Measurements from ENCODE around the gene ZNF787. TPM values are rescaled to one million over a fixed set of nuclear protein-coding genes. Genes with fewer than 3 reads are reported as not detected.

Gene ZNF787
- total and polyA plus RNA-seq, 10 of the 15 experiments (the other 5 are each of a cell fraction or from before 2014, with no cell fraction given), result 0.23 to 39.9 (median 4.1) TPM

DNA sequence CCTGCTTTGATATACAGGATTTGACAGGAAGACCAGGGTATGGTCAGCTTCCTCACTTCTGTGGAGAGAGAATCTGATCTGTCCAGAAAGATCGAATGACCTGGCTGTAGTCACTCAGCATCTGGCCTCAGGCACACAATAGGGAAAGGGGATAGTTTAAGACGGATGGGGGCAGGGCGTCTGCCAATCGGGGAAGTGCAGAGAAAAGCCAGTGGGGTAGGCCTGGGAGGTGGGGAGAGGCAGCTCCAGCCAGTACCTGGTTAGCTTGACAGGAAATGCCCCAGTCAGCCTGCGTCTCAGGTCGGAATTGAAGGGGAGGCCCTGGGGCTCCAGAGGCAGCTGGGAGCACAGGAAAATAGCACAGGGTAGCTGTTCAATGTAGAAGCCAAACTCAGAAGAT, 32.4 kb upstream of the ZNF787 start:
- H3K79me2 ChIP-seq (ENCODE audit: control insufficient read depth, insufficient read depth, low read length), result no peaks in the 10 kb centered on the region
- H2AFZ ChIP-seq (ENCODE audit: control insufficient read depth, low read depth, low read length), result no peak overlapping the region
- H3K4me2 ChIP-seq (ENCODE audit: control insufficient read depth, insufficient read depth), result no peak overlapping the region
- ChIA-PET CTCF (no interaction called here), SMC1A (ENCODE audit: uncharacterized antibody, unreplicated experiment) (interaction anchor here (0.6 kb wide), 1 partner anchor 1148 kb away, joined by 3 read pairs; no protein-coding TSS in a partner anchor), RAD21 (ENCODE audit: unreplicated experiment) (no interaction called here), POLR2A (no interaction called here)
- ATAC-seq (no peak), DNase-seq (ENCODE audit: low read depth, low spot score) (no peak), FAIRE-seq (no peak)
- peaks cover 9 to 16% of the 10 kb centered on the region in 2 experiments; a peak in 3 of 4 replicates for H3K36me3 ChIP-seq (ENCODE audit: control insufficient read depth in 2 of 2, insufficient read depth in 2 of 2, low read length in 1 of 2)
- no peak overlapping the region for H3K4me3 ChIP-seq
- no peaks in the 10 kb centered on the region for H3K9me3 ChIP-seq (replicated peaks; ENCODE audit: control insufficient read depth, insufficient read depth, low read length)
- TF ChIP-seq MXI1 (IDR thresholded peaks at IDR 0.05; ENCODE audit: low read depth, low read length), result no peak
- no peak for TF ChIP-seq FOS (IDR thresholded peaks at IDR 0.05; ENCODE audit: borderline replicate concordance, extremely low read depth, insufficient read length)
- TF ChIP-seq, protein P1, sequence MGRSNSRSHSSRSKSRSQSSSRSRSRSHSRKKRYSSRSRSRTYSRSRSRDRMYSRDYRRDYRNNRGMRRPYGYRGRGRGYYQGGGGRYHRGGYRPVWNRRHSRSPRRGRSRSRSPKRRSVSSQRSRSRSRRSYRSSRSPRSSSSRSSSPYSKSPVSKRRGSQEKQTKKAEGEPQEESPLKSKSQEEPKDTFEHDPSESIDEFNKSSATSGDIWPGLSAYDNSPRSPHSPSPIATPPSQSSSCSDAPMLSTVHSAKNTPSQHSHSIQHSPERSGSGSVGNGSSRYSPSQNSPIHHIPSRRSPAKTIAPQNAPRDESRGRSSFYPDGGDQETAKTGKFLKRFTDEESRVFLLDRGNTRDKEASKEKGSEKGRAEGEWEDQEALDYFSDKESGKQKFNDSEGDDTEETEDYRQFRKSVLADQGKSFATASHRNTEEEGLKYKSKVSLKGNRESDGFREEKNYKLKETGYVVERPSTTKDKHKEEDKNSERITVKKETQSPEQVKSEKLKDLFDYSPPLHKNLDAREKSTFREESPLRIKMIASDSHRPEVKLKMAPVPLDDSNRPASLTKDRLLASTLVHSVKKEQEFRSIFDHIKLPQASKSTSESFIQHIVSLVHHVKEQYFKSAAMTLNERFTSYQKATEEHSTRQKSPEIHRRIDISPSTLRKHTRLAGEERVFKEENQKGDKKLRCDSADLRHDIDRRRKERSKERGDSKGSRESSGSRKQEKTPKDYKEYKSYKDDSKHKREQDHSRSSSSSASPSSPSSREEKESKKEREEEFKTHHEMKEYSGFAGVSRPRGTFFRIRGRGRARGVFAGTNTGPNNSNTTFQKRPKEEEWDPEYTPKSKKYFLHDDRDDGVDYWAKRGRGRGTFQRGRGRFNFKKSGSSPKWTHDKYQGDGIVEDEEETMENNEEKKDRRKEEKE (IDR thresholded peaks at IDR 0.05), result no peak
- TF ChIP-seq CBFB (IDR thresholded peaks at IDR 0.05; ENCODE audit: low read depth), result no peak
- H3K9ac ChIP-seq (ENCODE audit: control insufficient read depth, insufficient read depth, low read length), result no peak overlapping the region
- intact Hi-C loops (cut with micrococcal nuclease; ENCODE audit: unreplicated experiment), result no loop called here
- no TSS peak for BruUV-seq (replicated peaks)
- WGBS (ENCODE audit: insufficient coverage, insufficient replicate concordance, low lambda C conversion rate, missing lambda C conversion rate), result 92% methylated on average over 6 of the region's 6 CpGs
- in situ Hi-C loops (cut with MboI), result no loop called here
- no peaks in the 10 kb centered on the region for H3K27me3 ChIP-seq (replicated peaks in 1 of 2; ENCODE audit: control insufficient read depth in 2 of 2, insufficient read depth in 2 of 2, low read length in 1 of 2)
- H3K27ac ChIP-seq (ENCODE audit: control insufficient read depth, insufficient read depth), result no peak overlapping the region
- no peaks in the 10 kb centered on the region for H4K20me1 ChIP-seq (ENCODE audit: control insufficient read depth, insufficient read depth)
- no peaks in the 10 kb centered on the region for H3K4me1 ChIP-seq (ENCODE audit: control insufficient read depth, insufficient read depth, low read length)

DNA sequence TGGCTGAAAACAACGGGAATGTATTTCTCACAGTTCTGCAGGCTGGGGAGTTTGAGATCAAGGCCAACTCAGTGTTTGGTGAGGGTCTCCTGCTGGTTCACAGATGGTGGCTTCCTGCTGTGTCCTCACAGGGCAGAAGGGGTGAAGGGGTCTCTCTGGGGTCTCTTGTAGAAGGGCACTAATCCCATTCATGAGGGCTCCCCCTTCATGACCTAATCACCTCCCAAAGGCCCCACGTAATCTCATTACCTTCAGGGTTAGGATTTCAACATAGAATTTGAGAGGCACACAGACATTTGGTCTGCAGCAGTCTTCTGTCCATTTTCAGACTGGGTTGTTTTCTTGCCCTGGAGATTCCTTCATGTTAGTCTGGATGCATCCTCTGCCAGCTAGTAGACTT, 31.5 kb upstream of the ZNF787 start:
- Histone ChIP-seq H3K9me3 (replicated peaks; ENCODE audit: control insufficient read depth, insufficient read depth, low read length) (no peaks in the 10 kb centered on the region), H3K27ac (ENCODE audit: control insufficient read depth, insufficient read depth) (no peak overlapping the region), H3K27me3 (replicated peaks in 1 of 2; ENCODE audit: control insufficient read depth in 2 of 2, insufficient read depth in 2 of 2, low read length in 1 of 2) (no peaks in the 10 kb centered on the region), H3K4me3 (no peak overlapping the region), H2AFZ (ENCODE audit: control insufficient read depth, low read depth, low read length) (no peak overlapping the region), H4K20me1 (ENCODE audit: control insufficient read depth, insufficient read depth) (no peaks in the 10 kb centered on the region), H3K9ac (ENCODE audit: control insufficient read depth, insufficient read depth, low read length) (no peak overlapping the region), H3K4me2 (ENCODE audit: control insufficient read depth, insufficient read depth) (no peak overlapping the region), H3K36me3 (ENCODE audit: control insufficient read depth in 2 of 2, insufficient read depth in 2 of 2, low read length in 1 of 2) (peaks cover 11 to 16% of the 10 kb centered on the region in 2 experiments; a peak in 3 of 4 replicates), H3K4me1 (ENCODE audit: control insufficient read depth, insufficient read depth, low read length) (no peaks in the 10 kb centered on the region), H3K79me2 (ENCODE audit: control insufficient read depth, insufficient read depth, low read length) (no peaks in the 10 kb centered on the region)
- ChIA-PET POLR2A (interaction anchor here (0.6 kb wide), 1 partner anchor 186 kb away, joined by 3 read pairs; no protein-coding TSS in a partner anchor), CTCF (interaction anchor here (1.1 to 1.7 kb wide), 2 partner anchors 10 to 19 kb away, joined by 4 to 6 read pairs; no protein-coding TSS in a partner anchor), SMC1A (ENCODE audit: uncharacterized antibody, unreplicated experiment) (no interaction called here), RAD21 (ENCODE audit: unreplicated experiment) (interaction anchor here (1.3 kb wide), 1 partner anchor 101 kb away, joined by 3 read pairs; no protein-coding TSS in a partner anchor)
- no TSS peak for BruUV-seq (replicated peaks)
- FAIRE-seq (no peak), DNase-seq (ENCODE audit: low read depth, low spot score) (no peak), ATAC-seq (no peak)
- intact Hi-C loops (cut with micrococcal nuclease; ENCODE audit: unreplicated experiment) (no loop called here), in situ Hi-C loops (cut with MboI) (no loop called here)
- TF ChIP-seq BRCA1 (IDR thresholded peaks at IDR 0.05; ENCODE audit: low read depth, low read length) (no peak), GATAD2B (conservative IDR thresholded peaks at IDR 0.05; ENCODE audit: low read depth) (no peak), ASH2L (IDR thresholded peaks at IDR 0.05; ENCODE audit: borderline replicate concordance, low read depth) (no peak), TAF1 (IDR thresholded peaks at IDR 0.05; ENCODE audit: borderline replicate concordance, low read depth, low read length) (no peak), NR2F1 (conservative IDR thresholded peaks at IDR 0.05) (no peak), ESRRA (IDR thresholded peaks at IDR 0.05; ENCODE audit: low read length) (no peak), SMARCA5 (IDR thresholded peaks at IDR 0.05) (no peak), JUNB (IDR thresholded peaks at IDR 0.05) (no peak)
- 70% methylated on average over 2 of the region's 2 CpGs for WGBS (ENCODE audit: insufficient coverage, insufficient replicate concordance, low lambda C conversion rate, missing lambda C conversion rate)

All from GM12878 (cell line).